Endothelial cell of coronary artery (primary cell): ENCODE results near the gene CAPZA1. TPM values are rescaled to one million over a fixed set of nuclear protein-coding genes. Genes with fewer than 3 reads are reported as not detected.

Source experiments
- total RNA-seq: library from RNA; depleted of rRNA; stranded (reverse); fragments of >200 nt; gene quantifications from 2 replicates; pipeline ENCODE4 v1.2.3, GENCODE V29; 2014

CAPZA1 gene
- total RNA-seq = 208 and 260 TPM in 2 replicates

DNA sequence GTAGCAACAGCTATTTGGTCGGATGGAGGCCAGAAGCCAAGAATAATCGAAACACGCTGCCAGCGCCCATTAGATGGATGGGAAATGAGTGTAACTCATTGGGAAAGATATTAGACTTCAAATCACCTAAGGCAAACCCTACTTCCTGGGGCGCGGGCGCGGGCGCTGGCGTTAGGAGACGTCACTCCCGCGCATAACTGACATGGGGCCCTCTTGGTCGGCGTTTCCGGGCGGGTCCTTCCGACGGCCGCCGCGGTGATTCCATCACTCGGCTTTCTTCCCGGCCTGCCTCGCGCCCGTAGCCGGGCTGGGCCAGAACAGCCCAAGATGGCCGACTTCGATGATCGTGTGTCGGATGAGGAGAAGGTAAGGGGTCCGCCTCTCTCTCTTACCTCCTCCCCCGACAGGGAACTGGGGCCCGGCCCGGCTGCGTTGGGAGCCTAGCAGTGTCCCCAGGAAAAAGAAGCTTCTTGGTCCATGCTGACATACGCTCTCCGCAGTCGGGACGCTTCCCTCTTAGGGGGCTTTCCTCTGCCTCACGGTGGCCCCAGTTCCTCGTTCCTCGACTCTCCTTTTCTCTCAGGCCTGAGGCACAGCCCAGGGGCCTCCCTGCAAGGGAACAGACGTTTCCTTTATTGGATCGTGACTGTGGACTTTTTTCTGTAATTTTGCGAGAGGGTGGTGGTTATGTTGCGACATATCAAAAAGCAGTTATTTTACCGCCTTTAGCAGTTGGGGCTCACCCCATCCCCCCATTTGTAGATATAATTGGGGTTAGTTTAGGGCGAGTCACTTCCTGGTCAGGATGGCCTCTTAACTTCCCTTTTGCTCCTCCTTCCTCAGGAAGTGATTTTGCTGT is at the start of gene CAPZA1:
Gene CAPZA1, plus strand, starts transcription at position 315 of the 859 bp plus-strand sequence. Its CDS starts 13 bp downstream, at position 328.

DNA sequence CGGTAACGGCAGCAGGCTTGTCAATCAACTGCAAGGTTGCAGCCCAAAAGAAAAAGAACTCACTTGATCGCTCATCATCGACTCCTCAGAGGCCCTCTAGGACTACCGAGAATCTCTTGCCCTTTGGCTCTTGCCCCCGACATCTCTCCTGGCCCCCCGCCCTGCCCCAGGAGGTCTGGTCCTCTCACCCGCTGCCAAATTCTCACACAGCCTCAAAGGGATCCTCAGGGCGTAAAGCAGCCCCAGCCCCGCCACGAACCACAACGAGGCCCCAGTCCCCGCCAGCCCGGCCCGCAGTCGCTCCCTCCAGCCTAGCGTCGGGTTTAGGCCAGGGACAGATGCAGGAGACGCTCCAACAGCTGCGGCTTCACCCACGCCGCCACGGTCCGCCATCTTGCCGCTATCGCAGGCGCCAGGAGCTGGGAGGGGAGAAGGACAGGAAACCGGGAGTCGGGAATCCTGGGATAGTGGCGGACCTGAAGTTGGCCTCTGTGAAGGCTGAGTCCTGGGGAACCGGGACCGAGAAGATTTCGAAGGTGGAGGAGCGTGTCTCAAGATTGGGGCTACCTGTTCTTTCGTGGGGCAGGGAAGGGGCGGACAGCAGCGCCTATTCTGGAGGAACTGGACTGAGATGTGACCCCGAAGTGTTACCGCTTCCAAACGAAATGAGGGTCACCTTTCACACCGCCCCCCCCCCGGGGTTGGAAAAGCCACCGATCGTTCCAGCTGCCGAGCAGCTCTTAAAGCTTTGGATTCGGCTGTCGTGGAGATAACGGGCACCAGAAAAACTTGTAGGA is 713 bp upstream of the CAPZA1 start, which contains the start of gene ST7L:
Gene ST7L, minus strand, starts transcription at position 421 of the 797 bp plus-strand sequence. Its CDS starts 28 bp downstream, at position 393.

DNA sequence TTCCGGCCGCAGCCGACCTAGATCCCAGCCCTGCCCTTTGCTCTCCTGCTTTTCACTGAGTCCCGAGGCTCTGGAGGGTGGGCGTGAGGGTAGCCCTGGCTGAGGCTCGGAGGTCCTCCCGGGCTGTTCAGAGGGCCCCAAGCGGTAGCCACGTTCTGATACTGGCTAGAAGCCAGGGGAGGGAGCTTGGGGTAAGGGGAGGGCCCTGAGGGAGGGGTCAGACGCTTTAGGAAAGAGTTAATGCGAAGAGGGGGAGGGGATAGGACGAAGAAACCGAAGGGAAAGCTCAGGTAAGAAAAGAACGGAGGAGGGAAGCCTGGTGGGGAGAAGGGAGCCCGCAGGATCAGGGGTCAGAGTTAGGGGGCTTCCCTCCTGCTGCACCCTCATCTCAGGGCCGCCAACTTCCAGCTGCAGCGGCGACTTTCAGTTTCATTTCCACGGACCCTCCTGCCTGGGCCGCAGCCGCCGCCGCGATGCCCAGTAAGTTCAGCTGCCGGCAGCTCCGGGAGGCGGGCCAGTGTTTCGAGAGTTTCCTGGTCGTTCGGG is 54.9 kb downstream of the CAPZA1 start, which contains the start of gene MOV10:
Gene MOV10, plus strand, starts transcription at position 220 of the 546 bp plus-strand sequence. Its CDS starts 254 bp downstream, at position 474.

DNA sequence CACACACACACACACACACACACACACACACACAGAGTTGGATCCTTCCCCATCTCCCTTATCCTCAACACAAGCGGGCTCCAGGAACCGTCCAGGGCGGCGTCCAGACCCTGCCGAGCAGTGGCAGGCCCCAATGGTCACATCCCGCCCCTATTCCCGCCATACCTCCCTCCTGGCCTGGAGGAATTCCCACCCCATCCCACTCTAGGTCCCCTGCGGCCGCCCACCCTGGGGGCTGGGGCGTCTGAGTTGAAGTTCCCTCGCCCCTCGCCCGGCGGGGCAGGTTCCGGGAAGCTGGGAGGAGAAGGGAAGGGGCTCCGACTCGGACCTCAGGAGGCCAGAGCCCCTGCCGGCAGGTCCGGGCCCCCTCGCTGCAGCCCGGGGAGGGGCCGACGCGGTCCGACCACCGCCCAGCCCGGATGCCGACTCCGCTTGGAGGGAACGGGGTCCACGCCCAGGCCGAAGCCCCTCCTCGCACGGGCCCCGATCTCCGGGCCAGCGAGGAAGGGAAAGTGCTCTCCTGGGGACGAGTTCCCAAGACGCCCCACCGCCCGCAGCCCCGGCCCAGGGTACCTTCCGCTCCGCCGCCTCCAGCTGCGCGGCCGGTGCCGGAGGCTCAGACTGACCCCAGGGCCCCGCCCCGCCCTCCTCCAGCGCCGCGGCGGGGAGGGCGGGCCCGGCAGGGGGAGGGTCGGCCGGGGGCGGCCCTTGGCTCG is 87.0 kb downstream of the CAPZA1 start, which contains the start of gene RHOC:
Gene RHOC, minus strand, starts transcription at position 623 of the 716 bp plus-strand sequence. CDS start 3,328 bp downstream, outside the sequence.

DNA sequence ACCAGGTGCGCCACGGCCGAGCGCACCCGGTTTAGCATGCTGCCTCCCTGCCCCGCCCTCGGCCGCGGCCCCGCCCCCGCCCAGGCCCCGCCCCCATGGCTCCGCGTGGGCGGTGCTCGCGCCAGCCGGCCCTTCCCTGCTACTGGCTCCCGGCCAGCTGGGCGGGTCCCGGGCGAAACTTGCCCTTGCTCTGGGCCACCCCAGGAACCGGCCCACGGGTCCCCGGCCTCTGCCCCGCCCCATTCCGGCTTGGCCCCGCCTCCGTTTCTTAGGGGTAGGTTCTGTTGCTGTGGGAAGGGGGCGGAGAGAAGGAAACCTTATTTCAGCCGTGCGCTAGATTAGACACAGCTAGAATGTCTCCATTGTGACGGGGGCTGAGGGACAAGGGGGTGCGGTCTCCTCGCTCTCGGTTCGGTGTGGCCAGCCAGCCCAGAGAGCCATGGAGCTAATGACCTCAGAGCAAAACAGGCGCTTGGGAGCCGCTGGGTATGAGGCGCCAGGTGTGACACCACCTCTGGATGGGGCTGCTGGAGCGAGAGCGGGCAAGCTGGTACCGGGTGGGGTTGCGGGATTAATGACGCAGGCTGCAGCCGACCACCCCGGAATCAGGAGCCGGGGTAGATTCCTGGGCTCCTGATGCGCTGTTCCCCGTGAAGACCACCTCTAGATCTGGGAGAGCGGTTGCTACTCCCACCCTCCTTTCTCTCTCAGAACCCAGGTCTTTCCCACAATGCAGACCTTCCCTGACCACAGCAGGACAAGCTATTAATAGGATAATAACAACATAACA is 95.8 kb downstream of the CAPZA1 start, which contains the start of gene PPM1J:
Gene PPM1J, minus strand, starts transcription at position 69 of the 790 bp plus-strand sequence. Its CDS starts 31 bp downstream, at position 38.

Other genes with a start within 250 kb of the CAPZA1 start
- 19.4 and 20.0 TPM in 2 replicates for gene CTTNBP2NL, start 223.6 kb upstream of the CAPZA1 start, total RNA-seq
- gene WNT2B, start 110.9 kb upstream of the CAPZA1 start, total RNA-seq = 1.8 and 8.6 TPM in 2 replicates
- 14.2 and 15.4 TPM in 2 replicates for gene ST7L, start 691 bp upstream of the CAPZA1 start, total RNA-seq
- 38.0 and 48.2 TPM in 2 replicates for gene MOV10, start 54.8 kb downstream of the CAPZA1 start, total RNA-seq
- 976 and 1,028 TPM in 2 replicates for gene RHOC, start 87.3 kb downstream of the CAPZA1 start, total RNA-seq
- 0.63 and 0.85 TPM in 2 replicates for gene PPM1J, start 95.5 kb downstream of the CAPZA1 start, total RNA-seq